Thymus (tissue), 11 donors: ENCODE results near the gene KIF13A. TPM values are rescaled to one million over a fixed set of nuclear protein-coding genes. Genes with fewer than 3 reads are reported as not detected.
"Not testable (repeated sequence)": the region's sequence is repeated elsewhere in the genome, so short reads cannot be mapped to it uniquely, and the experiment has no call there.

Experiments used
- DNase-seq, 9 donors: peaks; one replicate each; pipeline ENCODE4 v3.0.0-alpha.2; 2013; ENCODE audit warnings: low spot score in 9 of 9, low read depth in 6 of 9, missing footprints in 1 of 9
- H3K27ac ChIP-seq, 2 donors: one replicate each; pipeline ENCODE4 v1.5.1; 2013; ENCODE audit warnings: control low read depth in 1 of 2, low read depth in 1 of 2, low read length in 1 of 2, mild to moderate bottlenecking in 1 of 2, moderate library complexity in 1 of 2
- H3K27me3 ChIP-seq, 2 donors: one replicate each; pipeline ENCODE4 v1.5.1; 2013; ENCODE audit warnings: low read length in 1 of 2; ENCODE audit not compliant: control insufficient read depth in 2 of 2, insufficient read depth in 1 of 2
- H3K36me3 ChIP-seq, 2 donors: one replicate each; pipeline ENCODE4 v1.5.1; 2013; ENCODE audit warnings: low read length in 1 of 2, mild to moderate bottlenecking in 1 of 2, moderate library complexity in 1 of 2; ENCODE audit not compliant: control insufficient read depth in 2 of 2, insufficient read depth in 2 of 2
- H3K4me1 ChIP-seq, 2 donors: one replicate each; pipeline ENCODE4 v1.5.1; 2013; ENCODE audit warnings: low read length in 2 of 2; ENCODE audit not compliant: control insufficient read depth in 2 of 2, insufficient read depth in 2 of 2
- H3K4me3 ChIP-seq, 2 donors: one replicate each; pipeline ENCODE4 v1.5.1; 2013; ENCODE audit warnings: low read length in 2 of 2, control low read depth in 1 of 2, mild to moderate bottlenecking in 1 of 2
- H3K9me3 ChIP-seq, 2 donors: one replicate each; pipeline ENCODE4 v1.5.1; 2013; ENCODE audit warnings: low read length in 1 of 2, mild to moderate bottlenecking in 1 of 2; ENCODE audit not compliant: control insufficient read depth in 2 of 2, insufficient read depth in 1 of 2
- WGBS: extraction: QIAGEN DNeasy Blood & Tissue Kit; methylation state at CpG from one replicate; pipeline ENCODE4 v1.1.7; 2013; 5-methylcytosine and 5-hydroxymethylcytosine counted together
- polyA plus RNA-seq: library from polyadenylated mRNA; stranded (reverse); fragments of 200-250 nt; gene quantifications from one replicate; pipeline ENCODE4 v1.2.3, GENCODE V29; 2013
- total RNA-seq: library from RNA; stranded (reverse); fragments of 120-200 nt; gene quantifications from one replicate; pipeline ENCODE4 v1.2.4, GENCODE V29; 2013
- donor health status: healthy.

KIF13A gene
- total and polyA plus RNA-seq, 2 donors: 8.5 to 13.7 TPM

GRCh38 chr6:17917837-17918763, 69.3 kb downstream of the KIF13A start:
- no peak for DNase-seq
- Histone ChIP-seq H3K9me3 (no peaks in the 10 kb centered on the region), H3K27ac (no peak overlapping the region), H3K4me3 (no peak overlapping the region), H3K4me1 (no peaks in the 10 kb centered on the region), H3K36me3 (no peaks in the 10 kb centered on the region), H3K27me3 (no peaks in the 10 kb centered on the region)
- 97% methylated on average over 9 of the region's 9 CpGs for WGBS

- Histone ChIP-seq H3K4me3 (no peak overlapping the region), H3K4me1 (no peaks in the 10 kb centered on the region), H3K27me3 (no peaks in the 10 kb centered on the region), H3K27ac (no peak overlapping the region), H3K36me3 (no peaks in the 10 kb centered on the region), H3K9me3 (no peaks in the 10 kb centered on the region)
- WGBS: 96% methylated on average over 2 of the region's 2 CpGs
- DNase-seq: no peak
Observed at GRCh38 chr6:17914651-17915050, 72.8 kb downstream of the KIF13A start.

DNA sequence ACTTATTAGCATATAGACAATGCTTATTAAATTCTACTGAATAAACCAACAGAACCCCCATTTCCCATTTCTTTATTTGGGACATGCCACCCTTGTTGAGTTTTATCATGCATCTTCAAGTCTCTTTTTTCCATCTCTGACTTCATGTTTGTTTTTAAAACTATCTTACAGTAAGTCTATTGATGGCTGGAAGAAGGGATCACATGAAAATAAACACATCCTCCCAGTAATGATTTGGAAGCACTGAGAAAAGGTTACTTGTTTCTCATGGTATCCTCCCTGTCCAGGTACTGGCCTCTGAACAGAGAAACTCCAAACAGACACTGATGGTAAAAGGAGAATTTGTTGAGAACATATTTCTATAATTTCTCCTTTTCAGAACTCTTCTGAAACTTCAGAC, 74.9 kb downstream of the KIF13A start:
- no peak overlapping the region for H3K4me3 ChIP-seq
- no peak for DNase-seq
- no peaks in the 10 kb centered on the region for H3K36me3 ChIP-seq
- H3K27me3 ChIP-seq: no peaks in the 10 kb centered on the region
- H3K27ac ChIP-seq: no peak overlapping the region
- no peaks in the 10 kb centered on the region for H3K9me3 ChIP-seq
- H3K4me1 ChIP-seq: no peaks in the 10 kb centered on the region

- H3K27me3 ChIP-seq, H3K36me3 ChIP-seq, H3K9me3 ChIP-seq, H3K4me3 ChIP-seq, H3K4me1 ChIP-seq, H3K27ac ChIP-seq, DNase-seq: not testable (repeated sequence)
- WGBS: 93% methylated on average over 11 of the region's 11 CpGs
Observed at GRCh38 chr6:17911656-17912055, 75.8 kb downstream of the KIF13A start.

DNA sequence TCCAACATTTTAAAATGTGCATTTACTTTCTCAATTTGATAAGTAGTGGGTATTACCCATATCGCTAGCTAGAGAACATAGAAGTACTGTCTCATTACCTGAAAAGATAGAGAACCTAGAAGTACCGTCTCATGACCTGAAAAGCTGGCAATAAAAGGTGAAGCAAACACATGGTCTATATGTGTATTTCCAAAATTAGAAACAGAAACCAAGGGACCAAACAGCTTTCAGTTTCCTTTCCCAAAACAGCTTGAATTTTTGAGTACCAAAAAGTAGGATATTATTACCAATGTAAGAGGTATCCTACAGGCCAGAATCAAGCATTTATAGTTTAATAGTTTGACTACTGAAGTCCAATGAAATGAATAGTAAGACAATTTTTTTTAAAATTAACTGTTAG, 77.2 kb downstream of the KIF13A start:
- Histone ChIP-seq H3K36me3 (no peaks in the 10 kb centered on the region), H3K27me3 (no peaks in the 10 kb centered on the region), H3K4me3 (no peak overlapping the region), H3K9me3 (no peaks in the 10 kb centered on the region), H3K4me1 (no peaks in the 10 kb centered on the region), H3K27ac (no peak overlapping the region)
- peak in 1 of 9 donors; percentile 17 for DNase-seq
- 35% methylated on average over 2 of the region's 2 CpGs for WGBS

- H3K27ac ChIP-seq: no peak overlapping the region
- H3K4me3 ChIP-seq: no peak overlapping the region
- H3K36me3 ChIP-seq: no peaks in the 10 kb centered on the region
- no peak for DNase-seq
- no peaks in the 10 kb centered on the region for H3K4me1 ChIP-seq
- H3K27me3 ChIP-seq: no peaks in the 10 kb centered on the region
- no peaks in the 10 kb centered on the region for H3K9me3 ChIP-seq
- 97% methylated on average over 4 of the region's 4 CpGs for WGBS
Observed at GRCh38 chr6:17908831-17909230, 78.6 kb downstream of the KIF13A start.

- 32% methylated on average over 7 of the region's 7 CpGs for WGBS
- H3K4me1 ChIP-seq: no peaks in the 10 kb centered on the region
- H3K27ac ChIP-seq: no peak overlapping the region
- no peaks in the 10 kb centered on the region for H3K9me3 ChIP-seq
- no peak overlapping the region for H3K4me3 ChIP-seq
- H3K27me3 ChIP-seq: no peaks in the 10 kb centered on the region
- H3K36me3 ChIP-seq: no peaks in the 10 kb centered on the region
- DNase-seq: peak in 1 of 9 donors; percentile 37
Observed at GRCh38 chr6:17907406-17908229, 79.8 kb downstream of the KIF13A start.

DNA sequence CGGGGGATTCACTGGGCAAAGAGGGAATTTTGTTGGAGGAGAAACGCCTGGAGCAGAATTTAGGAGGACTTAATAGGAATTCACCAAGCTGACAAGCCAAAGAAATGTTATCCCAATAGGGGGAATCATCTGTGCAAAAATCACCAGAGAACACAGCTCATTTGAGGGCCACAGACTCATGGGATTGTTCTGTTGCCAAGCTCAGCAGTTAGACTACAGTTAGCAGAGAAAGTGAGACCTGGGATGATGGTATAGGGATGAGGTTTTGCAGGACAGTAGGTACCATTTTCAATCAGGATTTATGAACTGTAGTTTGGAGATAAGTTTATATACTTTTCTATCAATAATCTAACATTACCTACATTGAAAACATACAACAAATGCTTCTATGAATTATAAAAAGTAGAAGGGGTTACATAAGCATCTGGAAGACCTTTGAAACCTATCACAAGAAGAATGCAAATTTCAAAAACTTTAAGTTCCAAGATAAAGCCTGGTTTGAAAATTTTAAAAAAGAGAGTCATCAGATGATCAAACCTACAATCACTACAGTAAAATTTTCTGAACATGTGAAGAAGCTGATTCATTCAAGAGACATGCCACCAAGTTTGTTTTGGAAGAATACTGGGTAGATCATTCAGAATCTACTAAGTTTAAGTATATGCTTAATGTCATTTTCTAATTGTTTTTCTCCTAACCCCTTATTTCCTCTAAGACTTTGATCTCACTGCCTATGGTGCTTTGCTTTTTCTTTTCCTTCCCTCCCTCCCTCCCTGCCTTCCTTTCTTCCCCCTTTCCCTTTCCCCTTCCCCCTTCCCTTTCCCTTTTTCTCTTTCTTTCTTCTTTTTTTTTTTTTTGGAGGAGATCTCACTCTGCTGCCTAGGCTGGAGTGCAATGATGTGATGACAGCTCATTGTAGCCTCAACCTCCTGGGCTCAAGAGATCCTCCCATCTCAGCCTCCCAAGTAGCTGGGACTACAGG, 81.5 kb downstream of the KIF13A start:
- Histone ChIP-seq H3K4me1 (no peaks in the 10 kb centered on the region), H3K27ac (no peak overlapping the region), H3K4me3 (no peak overlapping the region), H3K9me3 (no peaks in the 10 kb centered on the region), H3K27me3 (no peaks in the 10 kb centered on the region), H3K36me3 (no peaks in the 10 kb centered on the region)
- 98% methylated on average over 2 of the region's 2 CpGs for WGBS
- DNase-seq: no peak
